ENCODE data around the gene CTSZ. TPM values are rescaled to one million over a fixed set of nuclear protein-coding genes. Genes with fewer than 3 reads are reported as not detected.

The CTSZ gene
- total RNA-seq, 1 experiment from 2014 or later = 194 TPM

DNA sequence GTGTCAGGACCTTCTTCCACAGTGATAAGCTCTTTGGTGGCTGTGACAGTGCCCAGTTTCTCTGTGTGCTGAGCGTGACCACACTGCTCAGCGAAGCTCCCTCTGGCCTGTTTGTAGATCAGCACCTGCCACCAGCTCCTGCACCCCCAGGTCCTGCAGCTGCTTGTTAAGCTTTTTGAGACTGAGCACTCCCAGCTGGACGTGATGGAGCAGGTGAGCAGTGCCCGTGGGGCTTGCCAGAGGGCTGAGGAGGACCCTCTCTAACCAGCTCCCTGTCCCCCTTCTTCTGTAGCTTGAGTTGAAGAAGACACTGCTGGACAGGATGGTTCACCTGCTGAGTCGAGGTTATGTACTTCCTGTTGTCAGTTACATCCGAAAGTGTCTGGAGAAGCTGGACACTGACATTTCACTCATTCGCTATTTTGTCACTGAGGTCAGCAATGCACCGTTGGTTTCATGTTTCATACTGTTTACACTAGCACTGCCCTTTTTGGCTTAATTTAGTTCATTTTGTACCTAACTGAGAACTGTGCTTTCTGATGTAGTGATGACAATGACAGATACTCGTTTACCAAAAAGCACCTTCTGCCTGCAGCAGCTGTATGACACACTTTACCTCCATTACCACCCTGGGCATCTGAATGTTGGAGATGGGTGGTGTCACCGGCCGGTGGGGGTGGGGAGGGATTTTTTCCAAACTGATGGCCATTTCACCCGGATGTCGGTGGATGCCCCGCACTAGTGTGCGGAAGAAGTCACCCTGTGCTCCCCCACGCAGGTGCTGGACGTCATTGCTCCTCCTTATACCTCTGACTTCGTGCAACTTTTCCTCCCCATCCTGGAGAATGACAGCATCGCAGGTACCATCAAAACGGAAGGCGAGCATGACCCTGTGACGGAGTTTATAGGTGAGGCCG is 13.5 kb downstream of the CTSZ start:
- Histone ChIP-seq H3K36me3 (ENCODE audit: low read depth) (peaks cover 61% of the 10 kb centered on the region), H3K9me3 (ENCODE audit: insufficient read depth, low read depth) (no peaks in the 10 kb centered on the region), H3K4me2 (no peak overlapping the region), H4K20me1 (ENCODE audit: insufficient read depth) (peaks cover 22% of the 10 kb centered on the region), H3K27ac (no peak overlapping the region), H3K4me1 (replicated peaks; ENCODE audit: insufficient read depth) (no peaks in the 10 kb centered on the region), H3K79me2 (ENCODE audit: low read depth) (no peaks in the 10 kb centered on the region), H3F3A (ENCODE audit: insufficient read depth, low read depth) (peaks cover 62% of the 10 kb centered on the region), H3K27me3 (ENCODE audit: insufficient read depth, low read depth) (no peaks in the 10 kb centered on the region), H3K9me2 (ENCODE audit: insufficient read depth) (no peaks in the 10 kb centered on the region), H3K4me3 (no peak overlapping the region), H2AFZ (no peak overlapping the region)
- ChIA-PET POLR2A (ENCODE audit: unreplicated experiment) (interaction anchor here (0.7 kb wide), 2 partner anchors 26 to 930 kb away, joined by 4 to 5 read pairs; no protein-coding TSS in a partner anchor), CTCF (no interaction called here)
- TSS peak; percentile 5 for BruUV-seq (replicated peaks)
- DNase-seq = no peak
- no peak for TF ChIP-seq EZH2 (IDR thresholded peaks at IDR 0.05; ENCODE audit: low read depth)
- TF ChIP-seq, protein P1, sequence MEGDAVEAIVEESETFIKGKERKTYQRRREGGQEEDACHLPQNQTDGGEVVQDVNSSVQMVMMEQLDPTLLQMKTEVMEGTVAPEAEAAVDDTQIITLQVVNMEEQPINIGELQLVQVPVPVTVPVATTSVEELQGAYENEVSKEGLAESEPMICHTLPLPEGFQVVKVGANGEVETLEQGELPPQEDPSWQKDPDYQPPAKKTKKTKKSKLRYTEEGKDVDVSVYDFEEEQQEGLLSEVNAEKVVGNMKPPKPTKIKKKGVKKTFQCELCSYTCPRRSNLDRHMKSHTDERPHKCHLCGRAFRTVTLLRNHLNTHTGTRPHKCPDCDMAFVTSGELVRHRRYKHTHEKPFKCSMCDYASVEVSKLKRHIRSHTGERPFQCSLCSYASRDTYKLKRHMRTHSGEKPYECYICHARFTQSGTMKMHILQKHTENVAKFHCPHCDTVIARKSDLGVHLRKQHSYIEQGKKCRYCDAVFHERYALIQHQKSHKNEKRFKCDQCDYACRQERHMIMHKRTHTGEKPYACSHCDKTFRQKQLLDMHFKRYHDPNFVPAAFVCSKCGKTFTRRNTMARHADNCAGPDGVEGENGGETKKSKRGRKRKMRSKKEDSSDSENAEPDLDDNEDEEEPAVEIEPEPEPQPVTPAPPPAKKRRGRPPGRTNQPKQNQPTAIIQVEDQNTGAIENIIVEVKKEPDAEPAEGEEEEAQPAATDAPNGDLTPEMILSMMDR (conservative IDR thresholded peaks at IDR 0.05) = no peak
- intact Hi-C loops (cut with micrococcal nuclease; ENCODE audit: unreplicated experiment) = no loop called here

DNA sequence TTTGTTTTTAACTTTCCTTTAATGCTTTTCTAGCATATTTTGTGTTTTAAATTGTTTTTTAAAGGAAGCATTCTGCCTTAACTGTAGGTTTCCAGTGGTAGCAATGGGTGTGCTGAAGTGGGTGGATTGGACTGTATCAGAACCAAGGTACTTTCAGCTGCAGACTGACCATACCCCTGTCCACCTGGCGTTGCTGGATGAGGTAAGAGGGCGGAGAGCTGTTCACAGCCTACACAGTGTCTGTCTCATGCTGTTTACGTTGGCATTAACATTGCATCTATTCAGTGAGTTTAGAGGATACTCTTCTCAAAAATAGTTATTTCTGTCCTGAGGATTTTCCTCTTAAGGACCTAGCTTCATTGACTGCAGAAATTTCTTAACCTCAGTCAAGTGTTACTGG is 14.1 kb downstream of the CTSZ start:
- H3K27ac ChIP-seq = no peak overlapping the region
- ChIA-PET CTCF (no interaction called here), POLR2A (ENCODE audit: unreplicated experiment) (interaction anchor here (0.7 kb wide), 1 partner anchor 930 kb away, joined by 4 read pairs; no protein-coding TSS in a partner anchor)
- no TSS peak for BruUV-seq (replicated peaks)
- DNase-seq = no peak
- H3K4me1 ChIP-seq (replicated peaks; ENCODE audit: insufficient read depth) = no peaks in the 10 kb centered on the region
- no peak overlapping the region for H2AFZ ChIP-seq
- H3K4me2 ChIP-seq = no peak overlapping the region
- peaks cover 59% of the 10 kb centered on the region for H3F3A ChIP-seq (ENCODE audit: insufficient read depth, low read depth)
- peaks cover 68% of the 10 kb centered on the region for H3K36me3 ChIP-seq (ENCODE audit: low read depth)
- H3K9me3 ChIP-seq (ENCODE audit: insufficient read depth, low read depth) = no peaks in the 10 kb centered on the region
- no peaks in the 10 kb centered on the region for H3K9me2 ChIP-seq (ENCODE audit: insufficient read depth)
- no peak overlapping the region for H3K4me3 ChIP-seq
- no peaks in the 10 kb centered on the region for H3K27me3 ChIP-seq (ENCODE audit: insufficient read depth, low read depth)
- intact Hi-C loops (cut with micrococcal nuclease; ENCODE audit: unreplicated experiment) = no loop called here
- H3K79me2 ChIP-seq (ENCODE audit: low read depth) = peaks cover under 1% of the 10 kb centered on the region; the same call in 1 of the 2 replicates
- H4K20me1 ChIP-seq (ENCODE audit: insufficient read depth) = peaks cover 22% of the 10 kb centered on the region
- TF ChIP-seq, protein P1 (conservative IDR thresholded peaks at IDR 0.05) = no peak
- TF ChIP-seq EZH2 (IDR thresholded peaks at IDR 0.05; ENCODE audit: low read depth) = no peak

DNA sequence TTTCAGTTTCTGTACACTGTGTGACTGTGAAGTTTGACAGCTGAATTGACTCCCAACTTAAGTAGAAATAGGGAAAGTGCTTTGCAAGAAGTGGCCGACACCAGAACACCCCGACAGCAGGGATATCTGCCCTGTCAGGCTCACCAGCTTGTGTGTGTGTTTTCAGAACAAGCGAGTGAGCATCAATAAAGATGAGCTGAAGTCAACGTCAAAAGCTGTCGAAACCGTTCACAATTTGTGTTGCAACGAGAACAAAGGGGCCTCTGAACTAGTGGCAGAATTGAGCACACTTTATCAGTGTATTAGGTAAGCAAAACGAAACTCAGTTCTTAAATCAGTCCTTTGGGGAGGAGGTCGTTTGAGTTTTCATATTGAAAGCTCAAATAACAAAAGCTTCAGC is 15.3 kb downstream of the CTSZ start:
- BruUV-seq (replicated peaks) = no TSS peak
- Histone ChIP-seq H3F3A (ENCODE audit: insufficient read depth, low read depth) (peaks cover 49% of the 10 kb centered on the region), H3K9me2 (ENCODE audit: insufficient read depth) (no peaks in the 10 kb centered on the region), H3K36me3 (ENCODE audit: low read depth) (peaks cover 74% of the 10 kb centered on the region), H3K79me2 (ENCODE audit: low read depth) (peaks cover 6% of the 10 kb centered on the region), H4K20me1 (ENCODE audit: insufficient read depth) (peaks cover 22% of the 10 kb centered on the region), H3K27ac (no peak overlapping the region), H3K9me3 (ENCODE audit: insufficient read depth, low read depth) (no peaks in the 10 kb centered on the region), H3K4me2 (no peak overlapping the region), H3K4me3 (no peak overlapping the region), H3K4me1 (replicated peaks; ENCODE audit: insufficient read depth) (no peaks in the 10 kb centered on the region), H2AFZ (no peak overlapping the region), H3K27me3 (ENCODE audit: insufficient read depth, low read depth) (no peaks in the 10 kb centered on the region)
- intact Hi-C loops (cut with micrococcal nuclease; ENCODE audit: unreplicated experiment) = no loop called here
- TF ChIP-seq, protein P1 (conservative IDR thresholded peaks at IDR 0.05) = no peak
- TF ChIP-seq EZH2 (IDR thresholded peaks at IDR 0.05; ENCODE audit: low read depth) = no peak
- ChIA-PET CTCF (no interaction called here), POLR2A (ENCODE audit: unreplicated experiment) (interaction anchor here (0.6 kb wide), 1 partner anchor 319 kb away, joined by 7 read pairs; no protein-coding TSS in a partner anchor)
- DNase-seq = no peak

Data from PC-9 (cell line).